CD4-positive, alpha-beta T cell treated with Interleukin-4 for 4 hours (primary cell): ENCODE data around the gene BCL11A.

Experiments
- DNase-seq: peaks from one replicate; pipeline ENCODE4 v3.0.0-alpha.2; 2020

Gene BCL11A

DNA sequence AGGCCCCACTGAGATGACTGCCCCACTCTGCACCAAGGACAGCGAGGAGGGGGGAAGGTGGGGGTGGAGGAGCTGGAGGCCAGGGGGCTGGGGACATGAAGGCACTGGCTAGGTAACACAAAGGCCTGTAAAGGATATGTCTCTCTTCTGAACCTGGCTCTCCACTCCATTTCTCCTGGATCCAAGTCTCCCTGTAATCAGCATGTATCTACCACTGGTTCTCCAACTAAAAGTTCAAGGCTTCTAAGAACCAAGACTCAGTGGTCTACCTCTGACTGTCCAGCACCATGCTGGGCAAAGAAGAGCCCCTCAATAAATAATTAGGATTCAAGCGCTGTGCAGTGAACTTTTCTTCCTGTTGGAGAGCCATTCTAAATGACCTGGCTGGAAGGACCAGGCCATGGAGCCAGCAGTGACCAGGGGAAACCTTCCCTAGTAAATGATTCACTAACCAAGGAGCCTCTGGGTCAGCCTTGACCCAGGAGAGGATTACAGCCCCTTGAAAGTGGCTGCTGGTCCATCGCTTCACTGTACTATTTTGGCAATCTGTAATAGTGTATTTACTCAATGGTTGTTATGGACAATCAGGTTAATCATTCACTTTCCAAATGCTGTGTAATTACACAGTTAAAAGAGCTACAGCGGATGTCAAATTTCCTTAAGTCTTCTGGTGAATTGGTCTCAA is 73.2 kb downstream of the BCL11A start:
- no peak for DNase-seq

DNA sequence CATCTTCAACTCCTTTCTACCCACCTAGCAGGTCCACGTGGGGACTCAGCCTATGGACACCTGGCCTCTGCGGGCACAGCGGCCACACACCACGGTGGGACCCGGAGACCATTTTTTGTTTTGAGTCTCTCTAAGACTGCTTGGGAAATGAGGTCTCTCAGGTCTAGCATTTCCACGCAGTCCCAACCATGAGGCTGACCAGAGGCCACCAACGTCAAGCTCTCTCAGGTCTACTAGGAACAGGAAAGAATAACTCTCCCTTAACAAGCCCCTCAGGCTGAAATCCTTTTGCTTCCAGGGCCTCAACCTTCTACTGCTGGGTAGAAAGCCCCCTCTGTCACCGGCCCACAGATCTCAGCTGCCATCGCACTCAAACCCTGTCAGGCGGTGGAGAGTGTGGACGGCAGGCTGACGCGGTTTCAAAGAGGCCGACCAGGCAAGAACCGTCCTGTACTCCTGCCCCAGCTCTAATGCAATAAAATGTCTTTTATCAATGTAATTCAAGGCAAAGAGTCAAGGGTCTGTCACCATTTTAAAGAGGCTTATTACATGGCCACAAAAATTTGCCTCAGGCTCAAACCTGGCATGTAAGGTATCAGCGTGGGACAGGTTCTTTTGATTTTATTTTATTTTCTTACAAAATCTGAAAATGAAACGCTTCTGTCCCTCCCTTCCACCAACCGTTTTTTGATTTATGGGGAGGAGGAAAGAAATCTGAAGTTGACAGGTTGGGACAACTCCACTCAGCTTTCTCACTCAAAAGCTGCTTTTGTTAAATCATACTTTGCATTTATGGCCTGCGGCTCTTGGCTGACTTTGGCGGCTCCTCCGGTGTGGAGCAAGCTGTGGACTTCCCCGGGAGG is 74.0 kb downstream of the BCL11A start:
- DNase-seq = no peak

DNA sequence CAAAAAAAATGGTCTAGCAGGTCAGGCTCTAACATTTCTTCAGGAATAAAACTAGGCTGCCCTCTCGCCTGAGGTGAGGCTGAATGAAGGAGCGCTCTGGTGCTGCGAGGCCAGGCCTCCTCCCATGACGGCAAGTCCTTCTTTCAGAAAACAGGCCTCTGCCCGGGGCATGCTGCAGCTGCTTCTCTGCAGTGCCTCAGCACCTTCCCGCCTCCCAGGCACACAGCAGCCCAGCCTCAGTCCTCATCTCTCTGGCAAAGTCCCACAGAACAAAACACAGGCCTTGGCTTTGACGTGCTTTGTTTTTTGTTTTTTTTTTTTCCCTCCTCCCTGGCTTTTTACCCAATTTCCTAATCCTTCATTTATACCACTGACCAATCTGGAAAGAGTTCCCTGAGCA is 74.8 kb downstream of the BCL11A start:
- DNase-seq = no peak

DNA sequence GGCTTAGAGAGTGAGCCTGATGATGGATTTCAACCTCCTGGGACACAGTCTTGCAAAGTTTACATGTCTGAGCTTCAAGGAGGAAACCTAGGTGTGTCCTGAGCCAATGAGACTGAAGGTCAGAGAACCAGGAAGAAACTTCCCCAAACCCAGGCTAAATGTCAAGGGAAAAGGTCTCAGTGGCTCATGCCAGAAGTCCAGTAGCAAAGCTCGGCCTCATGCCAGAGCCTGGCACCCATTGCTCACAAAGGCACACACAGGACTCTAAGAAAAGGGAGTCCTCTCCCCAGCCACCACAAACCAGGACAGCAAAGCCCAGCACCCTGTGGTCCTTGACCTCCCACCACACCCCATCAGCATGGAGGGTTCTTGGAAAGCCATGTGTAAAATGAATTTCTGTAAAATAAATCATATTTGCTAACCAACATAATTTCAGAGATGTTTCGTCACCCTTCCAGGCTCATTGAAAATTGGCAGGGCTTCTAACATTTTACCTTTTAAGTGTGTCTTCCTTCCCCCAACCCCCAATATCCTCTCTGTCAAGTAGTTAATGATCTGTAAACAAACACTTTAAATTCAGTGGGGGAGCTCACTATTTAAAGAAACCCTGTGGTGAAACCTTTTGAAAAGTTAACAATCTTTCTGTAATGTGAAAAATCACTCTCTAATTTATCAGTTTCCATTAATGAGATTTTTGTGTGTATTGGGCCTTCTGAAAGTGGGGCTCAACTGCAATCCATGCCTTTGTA is 77.1 kb downstream of the BCL11A start:
- DNase-seq = no peak

DNA sequence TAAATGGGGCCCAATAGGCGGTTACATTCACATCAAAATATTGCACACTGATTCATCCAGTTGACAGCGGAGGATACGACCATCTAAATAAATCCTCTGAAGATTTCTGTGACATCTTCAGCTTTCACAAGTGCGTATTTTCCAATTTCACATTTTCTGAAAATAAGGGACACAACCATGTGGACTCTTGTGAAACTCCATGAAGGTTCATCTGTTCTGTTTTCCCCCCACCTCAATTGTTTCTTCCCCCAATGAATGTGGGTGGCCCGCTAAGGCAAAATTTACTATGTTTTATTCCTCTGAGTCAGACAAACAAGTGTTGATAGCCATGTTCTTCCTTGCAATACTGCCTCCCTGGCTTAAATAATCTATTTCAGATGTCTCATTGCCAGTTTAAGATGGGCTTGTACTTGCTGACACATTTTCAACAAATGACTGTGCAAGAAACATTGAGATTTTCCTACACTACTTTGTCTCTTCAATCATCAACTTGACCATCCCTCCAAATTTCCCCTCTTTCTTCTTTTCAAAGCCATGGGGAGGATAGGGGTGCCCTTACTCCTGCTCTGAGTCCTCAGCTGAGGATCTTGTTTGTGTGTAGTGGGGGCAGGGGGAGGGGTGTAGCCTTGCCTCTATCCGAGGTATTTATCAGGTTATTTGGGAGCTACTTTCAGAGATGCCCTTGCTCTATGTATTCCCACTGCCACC is 78.2 kb downstream of the BCL11A start:
- no peak for DNase-seq

DNA sequence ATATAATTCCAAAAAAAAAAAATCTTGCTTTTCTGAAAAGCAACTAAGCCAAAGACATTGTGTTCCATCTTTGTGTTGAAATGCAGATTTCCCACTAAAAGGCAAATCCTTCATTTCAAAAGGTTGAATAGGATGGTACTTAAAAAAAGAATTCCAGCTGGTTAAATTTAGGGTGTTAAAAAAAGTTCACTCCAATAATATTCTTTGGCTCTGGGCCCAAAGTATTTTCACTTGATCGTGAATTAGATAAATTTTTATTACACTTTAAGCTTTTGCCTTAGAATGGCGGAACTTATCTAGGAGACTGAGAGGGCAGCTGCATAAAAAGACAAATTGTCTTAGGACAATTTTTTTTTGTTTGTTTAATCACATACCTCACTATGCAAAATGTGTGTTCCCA is 79.2 kb downstream of the BCL11A start:
- DNase-seq = no peak

DNA sequence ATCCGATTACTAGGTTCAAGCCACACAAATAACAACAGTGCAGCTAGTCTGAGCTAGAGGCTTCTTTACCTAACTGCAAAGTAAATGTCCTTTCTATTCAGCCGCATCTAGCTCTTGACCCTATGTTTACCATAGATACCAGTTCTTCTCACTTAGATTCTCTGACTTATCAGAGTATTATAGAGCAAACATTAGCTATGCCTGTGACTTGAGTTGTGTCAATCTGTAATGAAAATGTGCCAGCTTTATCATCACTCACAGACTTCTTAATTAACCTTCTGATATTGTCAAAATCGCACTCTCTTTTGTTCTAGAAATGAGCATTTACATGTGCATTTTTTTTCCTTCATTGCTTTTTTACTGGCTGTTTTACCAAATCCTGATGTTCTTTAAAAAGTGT is 79.9 kb downstream of the BCL11A start:
- no peak for DNase-seq

DNA sequence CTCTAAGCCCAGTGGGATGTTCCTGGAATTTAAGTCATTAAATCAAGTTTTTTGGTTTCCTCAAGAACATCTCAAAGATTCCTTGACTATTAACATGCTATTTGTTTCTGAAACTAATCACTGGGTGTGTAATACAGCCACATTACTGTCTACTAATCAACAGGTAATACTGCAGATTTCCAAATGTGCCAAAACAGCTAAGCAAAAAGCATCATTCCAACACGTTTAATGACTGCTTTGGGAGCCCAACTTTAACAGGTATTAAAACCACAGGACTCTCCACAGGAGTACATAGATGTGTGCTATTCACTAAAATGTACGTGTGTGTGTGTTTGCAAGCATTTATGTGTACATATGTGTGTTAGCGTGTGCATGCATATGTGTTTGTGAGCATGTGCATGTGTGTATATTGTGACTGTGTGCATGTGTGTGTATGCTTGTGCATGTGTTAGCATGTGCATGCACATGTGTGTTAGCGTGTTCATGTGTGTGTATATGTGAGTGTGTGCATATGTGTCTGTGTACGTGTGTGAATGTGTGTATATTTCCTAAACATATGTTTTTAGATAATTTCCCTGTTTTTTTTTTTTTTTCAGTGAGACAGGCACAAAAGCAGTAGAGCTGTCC is 80.7 kb downstream of the BCL11A start:
- DNase-seq = no peak

DNA sequence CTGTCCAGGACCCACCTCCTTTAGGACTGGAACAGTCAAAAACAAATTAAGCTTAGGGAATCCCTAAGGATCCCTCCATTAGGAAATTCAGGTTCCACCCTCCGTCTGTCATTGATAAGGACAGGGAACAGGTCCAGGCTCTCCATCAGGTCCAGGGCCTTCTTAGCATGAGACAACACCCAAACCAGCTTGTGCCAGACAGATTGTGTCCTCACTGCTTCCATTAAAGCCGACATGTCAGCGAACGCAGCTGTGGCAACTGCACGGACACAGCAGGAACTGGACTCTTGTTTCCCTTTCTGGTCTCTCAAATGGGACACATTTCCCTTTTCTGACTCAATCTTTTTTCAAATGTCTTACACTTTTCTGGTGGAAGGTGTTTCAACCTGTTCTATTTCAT is 81.4 kb downstream of the BCL11A start:
- no peak for DNase-seq

DNA sequence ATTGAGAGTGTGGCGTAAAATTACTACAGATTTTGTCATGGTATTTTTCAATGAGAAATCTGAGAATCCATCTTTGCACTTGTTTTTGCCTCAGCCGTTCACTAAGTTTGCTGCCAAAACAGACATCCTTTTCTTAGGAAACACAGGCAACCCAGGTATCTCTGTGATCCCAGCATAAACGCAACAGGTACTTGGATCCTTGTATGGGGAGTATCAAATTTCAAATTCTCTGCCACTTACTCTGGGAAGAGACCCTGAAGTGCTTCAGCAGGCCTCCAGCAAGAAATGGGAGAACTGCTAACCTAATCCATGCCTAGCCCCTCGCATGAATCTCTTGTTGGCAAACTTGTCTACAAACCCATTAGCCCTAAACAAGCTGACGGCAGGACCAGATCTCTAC is 83.1 kb downstream of the BCL11A start:
- no peak for DNase-seq

DNA sequence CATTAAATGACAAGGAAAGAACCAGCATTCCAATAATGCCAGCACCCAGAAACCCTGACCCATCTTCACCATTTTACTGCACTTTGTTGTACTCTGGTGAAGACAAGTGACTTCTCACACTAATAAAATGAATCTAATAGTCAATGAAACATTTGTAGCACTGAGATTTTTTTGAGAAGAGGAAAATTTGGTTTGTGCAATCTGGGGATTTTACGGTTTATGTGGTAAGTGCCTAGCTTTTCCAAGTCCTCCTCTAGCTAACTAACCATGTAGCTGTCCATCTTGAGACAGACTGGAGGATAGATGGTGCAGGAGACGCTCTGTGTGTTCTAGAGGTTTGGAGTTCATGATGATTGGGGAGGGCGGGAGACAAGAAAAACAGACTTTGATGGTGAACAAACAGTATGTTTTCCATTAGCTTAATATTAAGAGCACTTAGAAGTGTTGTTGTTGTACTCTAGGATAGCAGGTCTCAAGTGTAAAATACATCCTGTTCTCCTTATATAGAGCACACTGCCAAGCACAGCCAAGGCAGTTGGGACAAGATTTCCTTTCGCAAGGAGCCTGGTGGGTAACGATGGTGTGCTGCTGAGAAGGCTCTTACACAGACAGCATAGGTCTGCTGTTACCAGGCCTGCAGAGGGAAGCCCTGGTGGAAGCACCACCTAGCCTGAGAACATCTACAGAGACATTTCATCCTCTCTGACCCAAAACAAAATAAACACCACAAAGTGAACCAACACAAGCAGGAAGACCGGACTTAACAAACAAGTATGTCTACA is 83.7 kb downstream of the BCL11A start:
- DNase-seq = no peak

DNA sequence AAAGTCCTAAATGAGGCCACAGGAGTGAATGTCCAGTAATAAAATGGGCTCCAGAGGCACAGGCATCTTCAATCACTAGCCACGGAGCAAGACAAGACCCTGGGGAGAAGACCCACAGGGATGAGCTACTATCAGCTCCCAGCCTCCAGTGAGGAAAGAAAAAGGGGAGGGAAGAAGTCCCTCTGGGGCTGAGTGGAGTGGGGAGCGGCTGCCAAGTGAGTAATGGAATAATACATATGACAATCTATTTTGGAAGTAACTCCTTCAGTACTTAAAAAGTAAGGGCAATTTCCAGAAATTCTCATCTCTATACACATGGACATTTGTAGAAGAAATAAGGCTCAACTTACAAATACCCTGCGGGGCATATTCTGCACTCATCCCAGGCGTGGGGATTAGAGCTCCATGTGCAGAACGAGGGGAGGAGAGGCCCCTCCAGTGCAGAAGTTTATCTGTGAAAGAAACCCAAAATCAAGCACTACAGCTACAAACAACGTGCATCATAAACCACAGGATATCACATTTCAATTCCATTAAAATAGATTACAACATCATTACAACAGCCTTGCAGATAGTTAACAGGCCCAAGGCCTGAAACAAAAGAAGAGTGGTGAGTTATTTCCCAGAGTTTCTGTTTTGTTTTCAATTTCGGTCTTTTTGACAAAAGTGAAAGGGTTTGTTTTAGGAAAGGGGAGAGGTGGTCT is 84.9 kb downstream of the BCL11A start:
- DNase-seq = no peak

DNA sequence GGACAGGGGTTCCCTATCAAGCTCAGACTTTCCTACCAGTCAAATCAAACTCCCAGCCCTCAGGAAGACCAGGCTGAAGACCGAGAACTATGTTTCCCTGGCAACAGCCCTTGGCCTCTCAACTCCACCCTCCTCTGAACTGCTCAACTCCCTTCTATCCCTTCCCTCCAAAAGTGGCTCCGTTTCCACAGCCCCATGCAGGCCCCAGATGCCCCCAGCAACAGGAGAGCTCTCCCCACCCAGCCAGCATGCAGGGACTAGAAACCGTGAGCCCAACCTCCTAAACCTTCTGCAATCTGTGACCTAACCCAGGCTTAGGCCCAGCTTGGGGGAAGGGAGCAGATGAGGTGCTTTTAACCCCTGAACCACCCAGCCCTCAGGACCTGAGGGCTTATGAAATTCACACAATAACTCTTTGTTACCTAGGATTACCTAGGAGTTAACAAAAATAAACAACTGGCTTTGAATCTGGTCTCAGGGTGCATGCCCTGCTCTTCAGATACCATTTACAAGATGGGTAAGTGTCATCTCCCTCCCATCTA is 87.2 kb downstream of the BCL11A start:
- no peak for DNase-seq

DNA sequence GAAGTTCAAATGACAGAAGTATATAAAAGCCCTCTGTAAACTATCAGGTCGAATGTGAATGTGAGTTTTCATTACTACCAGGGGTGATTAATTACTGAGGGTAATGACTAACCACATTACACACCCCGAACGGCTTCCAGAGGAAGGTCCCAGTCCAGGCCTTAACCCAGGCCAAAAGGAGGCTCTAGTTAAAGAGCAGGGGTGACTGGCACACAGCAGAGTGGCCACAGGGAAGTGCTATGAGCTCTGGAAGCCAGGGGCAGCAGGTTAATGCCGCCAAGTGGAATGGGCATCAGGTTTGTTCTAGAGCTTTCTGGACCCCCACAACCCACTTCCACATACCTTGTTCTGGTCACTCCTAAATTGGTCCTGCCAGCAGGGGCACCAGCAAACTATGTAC is 87.7 kb downstream of the BCL11A start:
- no peak for DNase-seq

DNA sequence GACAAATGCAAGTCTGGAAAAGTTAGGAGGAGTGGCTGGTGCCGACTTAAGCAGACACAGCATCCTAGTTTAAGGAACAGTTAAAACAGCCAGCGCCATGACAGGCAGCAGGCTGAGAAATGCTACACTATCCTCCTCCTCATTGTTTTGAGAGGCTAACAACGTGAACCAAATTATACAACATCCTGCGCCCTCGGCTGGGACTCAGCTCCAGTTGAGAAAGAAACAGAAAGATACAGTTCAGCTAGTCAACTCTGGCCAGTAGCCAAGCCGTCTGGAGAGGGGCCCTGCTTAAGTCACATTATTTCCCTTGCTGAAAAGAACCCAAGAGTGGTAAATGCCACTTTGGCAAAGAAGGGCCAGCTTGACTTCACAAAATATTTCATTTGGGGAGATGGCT is 90.2 kb downstream of the BCL11A start:
- DNase-seq = no peak

DNA sequence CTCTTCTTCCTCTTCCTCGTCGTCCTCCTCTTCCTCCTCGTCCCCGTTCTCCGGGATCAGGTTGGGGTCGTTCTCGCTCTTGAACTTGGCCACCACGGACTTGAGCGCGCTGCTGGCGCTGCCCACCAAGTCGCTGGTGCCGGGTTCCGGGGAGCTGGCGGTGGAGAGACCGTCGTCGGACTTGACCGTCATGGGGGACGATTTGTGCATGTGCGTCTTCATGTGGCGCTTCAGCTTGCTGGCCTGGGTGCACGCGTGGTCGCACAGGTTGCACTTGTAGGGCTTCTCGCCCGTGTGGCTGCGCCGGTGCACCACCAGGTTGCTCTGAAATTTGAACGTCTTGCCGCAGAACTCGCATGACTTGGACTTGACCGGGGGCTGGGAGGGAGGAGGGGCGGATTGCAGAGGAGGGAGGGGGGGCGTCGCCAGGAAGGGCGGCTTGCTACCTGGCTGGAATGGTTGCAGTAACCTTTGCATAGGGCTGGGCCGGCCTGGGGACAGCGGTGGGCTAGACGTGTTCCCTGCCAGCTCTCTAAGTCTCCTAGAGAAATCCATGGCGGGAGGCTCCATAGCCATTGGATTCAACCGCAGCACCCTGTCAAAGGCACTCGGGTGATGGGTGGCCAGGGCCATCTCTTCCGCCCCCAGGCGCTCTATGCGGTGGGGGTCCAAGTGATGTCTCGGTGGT is 91.9 kb downstream of the BCL11A start:
- no peak for DNase-seq

DNA sequence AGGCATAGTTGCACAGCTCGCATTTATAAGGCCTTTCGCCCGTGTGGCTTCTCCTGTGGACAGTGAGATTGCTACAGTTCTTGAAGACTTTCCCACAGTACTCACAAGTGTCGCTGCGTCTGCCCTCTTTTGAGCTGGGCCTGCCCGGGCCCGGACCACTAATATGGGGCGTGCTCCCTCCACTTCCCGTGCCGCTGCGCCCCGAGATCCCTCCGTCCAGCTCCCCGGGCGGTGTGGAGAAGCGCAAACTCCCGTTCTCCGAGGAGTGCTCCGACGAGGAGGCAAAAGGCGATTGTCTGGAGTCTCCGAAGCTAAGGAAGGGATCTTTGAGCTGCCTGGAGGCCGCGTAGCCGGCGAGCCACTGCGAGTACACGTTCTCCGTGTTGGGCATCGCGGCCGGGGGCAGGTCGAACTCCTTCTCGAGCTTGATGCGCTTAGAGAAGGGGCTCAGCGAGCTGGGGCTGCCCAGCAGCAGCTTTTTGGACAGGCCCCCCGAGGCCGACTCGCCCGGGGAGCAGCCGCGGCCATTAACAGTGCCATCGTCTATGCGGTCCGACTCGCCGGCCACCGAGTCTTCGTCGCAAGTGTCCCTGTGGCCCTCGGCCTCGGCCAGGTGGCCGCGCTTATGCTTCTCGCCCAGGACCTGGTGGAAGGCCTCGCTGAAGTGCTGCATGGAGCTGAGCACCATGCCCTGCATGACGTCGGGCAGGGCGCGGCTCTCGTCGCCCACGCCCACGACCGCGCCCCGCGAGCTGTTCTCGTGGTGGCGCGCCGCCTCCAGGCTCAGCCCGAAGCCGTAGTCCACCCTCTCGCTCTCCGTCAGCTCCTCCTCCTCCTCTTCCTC is 92.7 kb downstream of the BCL11A start:
- no peak for DNase-seq

DNA sequence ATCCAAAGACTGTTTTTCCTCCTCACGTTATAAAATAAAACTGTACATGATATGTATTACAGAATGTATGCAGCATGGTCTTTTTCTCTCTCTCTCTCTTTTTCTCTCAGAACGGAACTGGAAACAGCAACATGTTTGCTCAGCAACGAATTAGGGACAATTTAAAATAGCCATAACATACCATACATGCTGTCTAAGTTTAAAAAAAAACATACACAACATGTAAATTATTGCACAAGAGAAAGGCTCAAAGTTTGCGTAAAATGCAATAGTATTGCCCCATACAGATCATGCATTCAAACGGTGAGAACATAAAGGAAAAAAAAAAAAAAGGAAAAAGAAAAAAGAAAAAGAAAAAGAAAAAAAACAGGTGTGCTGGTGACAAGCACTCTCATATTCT is 93.6 kb downstream of the BCL11A start:
- no peak for DNase-seq

DNA sequence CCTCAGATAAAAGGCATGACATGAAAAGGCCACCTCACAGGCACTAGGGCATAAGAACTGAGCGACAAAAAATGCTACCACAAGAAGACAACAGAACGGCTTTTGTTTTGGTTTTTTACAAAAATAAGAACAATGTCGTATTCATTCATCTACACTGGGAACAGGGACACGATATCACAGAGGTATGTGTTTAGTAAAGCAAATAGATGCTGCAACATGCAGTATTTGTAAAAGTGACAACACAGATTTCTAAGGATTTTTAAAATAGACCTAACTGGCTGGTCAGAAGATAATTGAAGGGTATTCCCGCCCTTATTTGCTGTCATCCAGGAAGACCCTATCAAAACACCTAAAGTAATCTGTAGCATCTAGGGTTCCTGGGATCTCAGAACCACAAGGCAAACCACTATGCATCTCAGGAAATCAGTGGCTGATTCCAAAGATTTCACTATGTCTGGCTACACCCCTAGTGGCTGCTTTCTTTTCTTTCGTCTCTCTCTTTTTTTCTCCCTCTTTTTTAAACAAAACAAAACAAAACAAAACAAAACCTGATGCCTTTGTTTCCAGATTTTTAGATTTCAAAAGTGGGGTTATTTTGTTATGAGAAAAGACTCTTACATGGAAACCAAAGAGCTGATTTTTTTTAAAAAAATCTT is 97.2 kb downstream of the BCL11A start:
- no peak for DNase-seq
